Right ventricle myocardium superior (tissue), 1 donor: ENCODE measurements around the gene UBXN10. TPM values are rescaled to one million over a fixed set of nuclear protein-coding genes. Genes with fewer than 3 reads are reported as not detected.

ENCODE experiments used
- ATAC-seq: fragments of 200-7000 bp; cut with Tn5 transposase; one replicate; pipeline ENCODE4 v1.9.1; 2020; ENCODE audit warnings: mild to moderate bottlenecking; ENCODE audit not compliant: poor library complexity
- DNase-seq: peaks from one replicate; pipeline ENCODE4 v3.0.0-alpha.2; 2020
- intact Hi-C: fragments of 100-400 bp; cut with DNase I; formaldehyde crosslinking; loops from one replicate; pipeline ENCODE4 v1.11.2; 2022
- long read RNA-seq: library from polyadenylated mRNA; unstranded; transcript quantifications from one replicate; pipeline ENCODE4 v2.0.0, GENCODE V29; 2021
- total RNA-seq: library from RNA; stranded (reverse); fragmentation: NEBNext Ultra II Directional; extraction: Animal tissue kit (Norgen Biotek cat#: 25700); gene quantifications from one replicate; pipeline ENCODE4 v1.2.1, GENCODE V29; 2021
- donor health status: DM: no; HTN: yes; CAD: no; lungs with severe emphysema.

The UBXN10 gene, protein sequence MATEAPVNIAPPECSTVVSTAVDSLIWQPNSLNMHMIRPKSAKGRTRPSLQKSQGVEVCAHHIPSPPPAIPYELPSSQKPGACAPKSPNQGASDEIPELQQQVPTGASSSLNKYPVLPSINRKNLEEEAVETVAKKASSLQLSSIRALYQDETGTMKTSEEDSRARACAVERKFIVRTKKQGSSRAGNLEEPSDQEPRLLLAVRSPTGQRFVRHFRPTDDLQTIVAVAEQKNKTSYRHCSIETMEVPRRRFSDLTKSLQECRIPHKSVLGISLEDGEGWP
- total RNA-seq: 2.2 TPM
- long read RNA-seq, full-length matches to known transcripts: 4 of 5 reads
- long read RNA-seq, partial matches to known transcripts: 0 of 5 reads
- long read RNA-seq, other reads (novel, unspliced or antisense): 1 of 5 reads

- intact Hi-C loops: no loop called here
- peak; percentile 81 for DNase-seq
These were observed at the start of gene UBXN10, which contains the start of gene PLA2G2C for GRCh38 chr1:20185834-20186782. UBXN10 (plus strand) TSS chr1:20186096; CDS start chr1:20190562, 4,466 bp downstream. PLA2G2C (minus strand) TSS chr1:20186518; CDS start chr1:20177363, 9,155 bp downstream.

DNA sequence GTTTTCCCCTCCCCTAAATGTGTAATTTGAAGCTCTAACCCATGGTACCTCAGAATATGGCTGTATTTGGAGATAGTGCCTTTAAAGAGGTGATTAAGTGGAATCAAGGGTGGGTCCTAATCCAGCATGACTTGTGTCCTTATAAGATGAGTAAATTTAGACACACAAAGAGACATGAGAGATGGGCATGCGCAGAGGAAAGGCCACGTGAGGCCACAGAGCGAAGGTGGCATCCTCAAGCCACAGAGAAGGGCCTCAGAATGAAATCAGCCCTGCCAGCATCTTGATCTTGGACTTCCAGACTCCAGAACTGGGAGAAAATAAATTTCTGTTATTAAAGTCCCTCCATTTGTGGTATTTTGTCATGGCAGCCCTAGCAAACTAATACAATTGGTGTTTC lies 49.6 kb upstream of the UBXN10 start:
- intact Hi-C loops: no loop called here
- no peak for ATAC-seq
- DNase-seq: no peak

More at GRCh38 chr1:20185834-20186782, at the start of gene UBXN10, which contains the start of gene PLA2G2C:
- peak; percentile 79 for ATAC-seq

DNA sequence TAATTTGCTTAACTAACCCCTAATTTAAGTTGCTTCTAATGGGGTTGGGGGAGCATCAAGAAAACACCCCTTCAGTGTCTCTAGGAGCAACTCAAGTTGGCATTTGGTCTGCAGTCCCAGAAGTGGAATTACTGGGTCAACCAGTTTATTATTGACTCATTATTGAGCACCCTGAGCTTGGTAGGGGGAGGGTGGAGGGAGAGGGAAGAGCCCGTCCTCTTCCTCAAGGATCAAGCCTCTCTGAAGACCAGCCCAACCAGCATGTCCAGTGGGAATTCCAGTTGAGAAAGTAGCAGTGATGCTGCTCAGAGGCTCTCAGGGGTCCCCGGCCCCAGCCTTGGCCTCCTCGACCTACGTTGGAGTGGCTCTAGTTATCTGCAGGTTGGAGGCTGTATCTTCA lies 48.8 kb upstream of the UBXN10 start:
- ATAC-seq (no peak), DNase-seq (no peak)
- intact Hi-C loops: no loop called here

DNA sequence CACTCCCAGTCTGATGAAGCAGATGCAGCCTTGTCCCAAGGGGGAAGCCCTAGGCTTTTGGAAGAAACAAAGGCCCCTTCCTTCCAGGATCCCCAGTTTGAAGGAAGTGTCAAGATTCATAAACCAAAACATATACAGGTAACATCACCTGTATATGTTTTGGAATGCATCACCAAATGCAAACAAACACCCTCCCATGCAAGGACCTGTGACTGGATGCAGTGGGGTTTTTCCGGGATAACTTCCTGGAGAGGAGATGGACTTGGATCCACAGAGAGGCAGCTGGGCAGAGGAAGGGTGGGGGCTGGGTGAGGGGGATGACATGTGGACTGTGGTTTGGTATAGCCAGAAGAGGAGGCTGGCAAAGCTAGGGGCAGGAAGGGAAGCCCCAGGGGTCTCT lies 48.3 kb upstream of the UBXN10 start:
- ATAC-seq: no peak
- intact Hi-C loops: no loop called here
- no peak for DNase-seq

DNA sequence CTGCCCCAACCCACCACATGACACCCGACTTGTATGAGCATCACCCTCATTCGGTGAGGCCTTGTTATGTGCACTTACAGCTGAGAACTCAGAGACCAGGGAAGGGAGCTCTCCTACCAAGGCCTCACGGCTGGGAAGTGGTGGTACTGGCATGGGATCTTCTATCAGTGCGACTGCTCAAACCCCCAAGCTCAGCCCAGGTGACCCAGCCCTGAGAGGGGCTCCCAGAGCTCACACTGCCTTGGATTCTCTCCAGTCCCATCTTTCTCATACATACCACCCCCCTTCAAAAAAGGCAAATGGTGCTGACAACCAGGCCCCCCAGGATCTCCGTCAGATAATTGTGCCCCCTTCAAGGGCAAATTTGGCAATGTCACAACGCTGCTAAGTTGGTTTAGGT lies 47.5 kb upstream of the UBXN10 start:
- DNase-seq (no peak), ATAC-seq (no peak)
- intact Hi-C loops: no loop called here

DNA sequence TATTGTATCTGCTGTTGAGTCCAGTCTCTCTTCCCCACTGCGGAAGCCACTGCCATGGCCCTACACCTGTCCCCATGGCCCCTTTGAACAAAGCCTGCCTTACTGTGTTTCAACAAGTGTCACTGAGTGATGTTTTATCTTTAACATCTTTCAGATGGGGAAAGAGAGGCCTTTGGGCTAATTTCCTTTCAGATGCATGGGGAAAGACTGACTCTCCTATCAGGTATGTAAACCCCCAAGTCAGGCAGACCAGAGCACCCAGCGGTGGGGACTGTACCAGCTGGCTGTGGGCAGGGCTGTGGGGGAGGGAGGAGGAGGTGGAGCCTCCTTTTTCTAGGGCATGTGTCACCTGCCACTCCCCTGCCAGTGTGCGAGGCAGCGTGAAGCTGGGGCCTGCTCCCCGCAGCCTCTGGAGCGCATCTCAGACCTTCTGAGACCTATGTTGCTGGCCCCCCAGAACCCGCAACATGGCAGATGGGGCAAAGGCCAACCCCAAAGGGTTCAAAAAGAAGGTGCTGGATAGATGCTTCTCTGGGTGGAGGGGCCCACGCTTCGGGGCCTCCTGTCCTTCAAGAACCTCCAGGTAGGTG lies 46.8 kb upstream of the UBXN10 start, which contains the start of gene PLA2G2F:
PLA2G2F (plus strand) TSS at position 363 of the 590 bp plus-strand sequence; CDS start at position 468, 105 bp downstream.
- DNase-seq: no peak
- no peak for ATAC-seq
- intact Hi-C loops: no loop called here

DNA sequence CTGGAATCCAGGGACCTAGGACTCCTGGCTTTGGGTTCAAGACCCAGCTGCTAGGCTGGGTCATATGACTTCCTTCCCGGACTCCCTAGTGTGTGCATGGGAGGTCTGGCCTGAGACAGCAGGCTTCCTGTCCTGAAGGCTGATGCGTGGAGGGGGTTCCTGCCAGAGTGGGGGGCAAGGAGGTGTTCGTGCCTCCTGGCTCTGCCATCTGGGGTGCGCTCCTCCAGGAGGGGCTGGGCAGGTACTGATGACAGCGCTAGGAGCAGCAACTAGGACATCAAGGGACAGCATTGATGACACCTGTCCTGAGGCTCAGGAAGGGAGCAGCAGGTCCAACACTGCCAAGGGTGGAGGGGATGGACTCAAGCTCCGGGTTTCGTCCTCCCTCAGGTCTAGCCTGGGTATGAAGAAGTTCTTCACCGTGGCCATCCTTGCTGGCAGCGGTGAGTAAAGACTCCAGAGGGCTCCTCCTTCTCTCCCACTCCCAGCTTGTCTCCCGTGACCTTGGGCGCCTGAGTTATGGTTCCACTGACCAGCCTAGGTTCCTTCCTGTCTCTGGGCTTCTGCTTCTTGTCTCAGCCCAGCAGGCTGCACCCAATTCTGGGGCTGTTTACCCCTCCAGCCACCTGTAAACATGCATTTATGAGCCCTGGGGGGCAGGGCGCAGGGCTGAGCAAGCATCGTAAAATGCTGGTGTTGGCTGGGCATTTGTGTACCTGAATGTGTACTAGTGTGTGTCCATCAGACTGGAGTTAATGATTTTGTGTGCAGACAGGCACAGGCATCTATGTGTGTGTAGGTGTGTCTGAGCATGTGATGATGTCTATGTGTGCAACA lies 45.9 kb upstream of the UBXN10 start:
- intact Hi-C loops: no loop called here
- DNase-seq: no peak
- no peak for ATAC-seq

DNA sequence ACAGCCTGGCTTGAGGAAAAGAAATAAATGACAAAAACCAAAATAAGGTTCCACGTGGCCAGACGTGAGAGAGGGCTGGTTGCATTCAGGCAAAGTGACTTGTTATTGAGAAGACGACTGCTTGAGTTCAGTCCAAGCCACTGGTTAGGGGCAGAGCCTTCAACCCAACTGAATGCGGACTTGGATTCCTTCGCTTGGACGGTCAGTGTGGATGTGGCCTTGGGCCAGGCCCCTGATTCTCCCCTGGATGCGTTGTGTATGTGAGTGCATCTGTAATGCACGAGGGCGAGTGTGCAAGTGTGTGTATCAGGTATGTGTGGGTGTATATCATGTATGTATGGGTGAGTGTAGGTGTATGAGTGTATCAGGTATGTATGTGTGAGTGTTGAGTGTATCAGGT lies 44.9 kb upstream of the UBXN10 start:
- intact Hi-C loops: no loop called here
- ATAC-seq (no peak), DNase-seq (no peak)

GRCh38 chr1:20141466-20141865 lies 44.4 kb upstream of the UBXN10 start:
- ATAC-seq: no peak
- DNase-seq: no peak
- intact Hi-C loops: no loop called here

DNA sequence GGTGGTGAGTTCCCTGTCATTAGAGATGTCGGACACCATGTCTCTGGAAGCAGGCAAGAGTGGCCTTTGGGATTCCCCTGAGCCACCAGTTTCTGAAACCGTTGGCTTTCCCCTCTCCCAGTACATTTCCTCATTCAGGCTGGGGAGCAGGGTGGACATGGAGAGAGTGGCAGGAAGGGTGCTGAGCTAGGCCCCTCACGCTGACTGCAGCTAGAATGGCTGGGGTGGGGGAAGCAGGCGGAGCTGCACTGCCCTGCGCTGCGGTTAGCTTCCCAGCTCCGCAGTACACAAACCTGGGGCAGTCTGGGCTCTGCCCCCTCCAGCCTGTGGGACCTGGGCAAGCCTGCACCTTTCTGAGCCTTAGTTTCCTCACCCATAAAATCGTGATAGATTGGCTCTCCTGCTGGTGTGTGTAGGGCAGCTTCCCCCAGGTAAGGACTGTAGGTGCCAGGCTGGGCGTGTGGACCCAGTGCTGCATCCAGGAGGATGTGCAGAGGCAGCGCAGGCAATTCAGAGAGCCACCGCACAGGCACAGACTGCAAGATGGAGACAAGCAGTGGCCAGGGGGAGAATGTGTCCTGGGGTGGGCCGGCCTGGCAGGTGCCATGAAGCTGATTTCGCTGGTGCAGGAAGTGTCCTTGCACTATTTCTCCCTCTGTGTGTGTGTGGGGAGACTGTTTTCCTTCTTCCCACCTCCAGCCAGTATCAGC lies 43.7 kb upstream of the UBXN10 start:
- DNase-seq (no peak), ATAC-seq (no peak)
- intact Hi-C loops: loop anchor here (2.0 kb wide), 1 partner anchor 29 kb away; no protein-coding TSS in a partner anchor

- ATAC-seq (no peak), DNase-seq (no peak)
- intact Hi-C loops: loop anchor here (2.0 kb wide), 1 partner anchor 31 kb away; no protein-coding TSS in a partner anchor
These were observed 42.6 kb upstream of the UBXN10 start for GRCh38 chr1:20143318-20143717.

- no peak for DNase-seq
- intact Hi-C loops: loop anchor here (2.0 kb wide), 1 partner anchor 31 kb away; no protein-coding TSS in a partner anchor
- ATAC-seq: no peak
These were observed 41.9 kb upstream of the UBXN10 start for GRCh38 chr1:20143734-20144565.

- intact Hi-C loops: loop anchor here (5.0 kb wide), 1 partner anchor 176 kb away; no protein-coding TSS in a partner anchor
- DNase-seq (no peak), ATAC-seq (no peak)
These were observed 37.9 kb upstream of the UBXN10 start for GRCh38 chr1:20147846-20148570.

DNA sequence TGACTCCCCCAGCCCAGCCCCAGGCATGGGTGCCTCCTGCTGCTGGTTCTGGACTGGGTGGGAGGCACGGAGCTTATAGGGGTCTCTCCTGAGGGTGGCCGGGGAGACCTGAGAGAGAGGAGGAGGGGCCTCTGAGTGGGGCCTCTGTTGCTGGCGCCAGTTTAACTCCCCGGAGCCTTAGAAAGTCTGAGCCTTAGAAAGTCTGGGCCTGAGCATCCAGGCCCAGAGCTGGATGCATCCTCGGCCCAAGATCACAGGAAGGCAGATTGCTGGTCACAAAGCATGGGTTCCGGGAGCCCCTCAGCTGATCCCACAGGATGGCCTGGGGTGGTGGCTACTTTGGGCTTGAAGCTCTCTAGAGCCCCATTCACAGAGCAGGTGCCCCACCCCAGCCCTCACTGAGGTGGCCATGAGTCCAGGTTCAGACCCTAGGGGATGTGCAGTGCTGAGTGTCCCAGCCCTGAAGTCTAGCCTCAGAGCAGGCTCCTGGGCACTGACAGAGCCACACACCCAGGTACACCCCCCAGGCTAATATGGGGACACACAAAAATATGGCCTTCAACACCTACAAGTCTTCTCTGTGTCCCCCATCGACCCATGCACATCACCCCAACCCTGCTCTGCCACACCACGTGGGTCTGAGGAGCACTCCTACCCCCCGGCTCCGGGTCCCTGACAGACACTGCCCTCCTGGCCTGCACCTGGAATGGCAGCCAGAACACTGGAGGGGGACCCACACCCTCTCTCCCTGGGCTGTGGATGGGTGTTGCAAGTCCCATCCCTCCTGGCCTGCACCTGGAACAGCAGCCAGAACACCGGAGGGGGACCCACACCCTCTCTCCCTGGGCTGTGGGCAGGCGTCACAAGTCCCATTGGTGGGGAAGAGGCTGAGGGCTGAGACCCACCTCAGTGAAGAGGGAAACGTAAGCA lies 37.1 kb upstream of the UBXN10 start:
- DNase-seq (no peak), ATAC-seq (no peak)
- intact Hi-C loops: loop anchor here (5.0 kb wide), 1 partner anchor 177 kb away; no protein-coding TSS in a partner anchor
